Esophagus muscularis mucosa (tissue), 4 donors: ENCODE results near the gene FKBP5. TPM values are rescaled to one million over a fixed set of nuclear protein-coding genes. Genes with fewer than 3 reads are reported as not detected.

ENCODE experiments used
- DNase-seq: peaks from one replicate; pipeline ENCODE4 v3.0.0-alpha.2; 2017; ENCODE audit errors: extremely low spot score
- H3K27ac ChIP-seq, 4 donors: fragments of 200-600 bp; sonication (generic); replicated peaks in 1 of 4; 1 replicate in 3 of 4; 2 replicates in 1 of 4; pipeline ENCODE4 v1.5.1; 2016 to 2019; ENCODE audit warnings: mild to moderate bottlenecking in 1 of 4
- H3K27me3 ChIP-seq, 4 donors: fragments of 200-600 bp; sonication (generic); one replicate each; pipeline versions ENCODE4 v1.5.1 to v1.6.0; 2016 to 2019
- H3K36me3 ChIP-seq, 4 donors: fragments of 200-600 bp; sonication (generic); one replicate each; pipeline ENCODE4 v1.5.1; 2016 to 2019
- H3K4me1 ChIP-seq, 4 donors: fragments of 200-600 bp; sonication (generic); one replicate each; pipeline ENCODE4 v1.5.1; 2016 to 2019
- H3K4me3 ChIP-seq, 4 donors: fragments of 200-600 bp; sonication (generic); 1 replicate in 2 of 4; 2 replicates in 2 of 4; pipeline ENCODE4 v1.5.1; 2016 to 2019; ENCODE audit warnings: mild to moderate bottlenecking in 4 of 4, moderate library complexity in 1 of 4
- H3K9me3 ChIP-seq, 4 donors: fragments of 200-600 bp; sonication (generic); 1 replicate in 3 of 4; 2 replicates in 1 of 4; pipeline ENCODE4 v1.5.1; 2016 to 2019
- CTCF ChIP-seq, 3 experiments: fragments of 200-600 bp in 2 of 3; fragments of 450-650 bp in 1 of 3; sonication (generic) in 2 of 3; IDR thresholded peaks; one replicate each; pipeline ENCODE4 v1.5.1; 2017 to 2019; ENCODE audit warnings: antibody characterized with exemption in 3 of 3, mild to moderate bottlenecking in 2 of 3, moderate library complexity in 1 of 3
- EP300 ChIP-seq: sonication (generic); formaldehyde crosslinking; IDR thresholded peaks from one replicate; pipeline ENCODE4 v1.6.1; 2017; ENCODE audit warnings: antibody characterized with exemption
- POLR2A ChIP-seq: fragments of 450-650 bp; IDR thresholded peaks from one replicate; pipeline ENCODE4 v1.6.1; 2017; ENCODE audit warnings: antibody characterized with exemption, moderate library complexity, mild to moderate bottlenecking, low read depth
- POLR2AphosphoS5 ChIP-seq, 2 donors: sonication (generic); formaldehyde crosslinking; IDR thresholded peaks; one replicate each; pipeline ENCODE4 v1.6.1; 2017; ENCODE audit warnings: antibody characterized with exemption in 2 of 2
- WGBS: methylation state at CpG from one replicate; pipeline ENCODE4 v1.1.5; 2018; 5-methylcytosine and 5-hydroxymethylcytosine counted together
- intact Hi-C: fragments of 100-400 bp; cut with DNase I; formaldehyde crosslinking; loops from one replicate; pipeline ENCODE4 v1.15.1; 2023
- total RNA-seq, 4 donors: library from RNA; depleted of rRNA; stranded (reverse); fragments of >200 nt; gene quantifications; one replicate each; pipeline versions ENCODE4 v1.1.0 to v1.2.1, GENCODE V29; 2016

FKBP5 gene
- total RNA-seq, 4 donors from 2014 or later, result 477 to 689 (median 593) TPM

GRCh38 chr6:35613762-35614161, 75.0 kb downstream of the FKBP5 start:
- Histone ChIP-seq H3K36me3 (peaks cover 76 to 100% (median 93%) of the 10 kb centered on the region in 4 donors), H3K27ac (peak overlapping the region in 1 of 4 donors; percentile 2)
- no peak for TF ChIP-seq POLR2A
- no peak for TF ChIP-seq POLR2AphosphoS5 (IDR thresholded peaks at IDR 0.05)
- TF ChIP-seq EP300, result no peak
- TF ChIP-seq CTCF (IDR thresholded peaks at IDR 0.05), result no peak

GRCh38 chr6:35611240-35611639, 77.5 kb downstream of the FKBP5 start:
- Histone ChIP-seq H3K4me3 (no peak overlapping the region), H3K27me3 (no peaks in the 10 kb centered on the region), H3K36me3 (peaks cover 67 to 99% (median 91%) of the 10 kb centered on the region in 4 donors), H3K4me1 (peaks cover 8 to 87% (median 47%) of the 10 kb centered on the region in 4 donors), H3K27ac (peak overlapping the region; percentile 7 to 98 (median 48)), H3K9me3 (no peaks in the 10 kb centered on the region)
- 75% methylated on average over 3 of the region's 3 CpGs for WGBS
- intact Hi-C loops, result loop anchor here (10.0 kb wide), 1 partner anchor 86 kb away; no protein-coding TSS in a partner anchor
- no peak for TF ChIP-seq POLR2AphosphoS5 (IDR thresholded peaks at IDR 0.05)
- TF ChIP-seq EP300, result no peak
- no peak for TF ChIP-seq POLR2A
- TF ChIP-seq CTCF (IDR thresholded peaks at IDR 0.05), result no peak
- DNase-seq, result no peak

More at GRCh38 chr6:35613762-35614161, 75.0 kb downstream of the FKBP5 start:
- intact Hi-C loops, result loop anchor here (10.0 kb wide), 1 partner anchor 89 kb away; no protein-coding TSS in a partner anchor
- DNase-seq, result no peak
- 94% methylated on average over 1 of the region's 1 CpG for WGBS
- Histone ChIP-seq H3K9me3 (no peaks in the 10 kb centered on the region), H3K4me3 (no peak overlapping the region), H3K27me3 (no peaks in the 10 kb centered on the region), H3K4me1 (peaks cover 8 to 72% (median 38%) of the 10 kb centered on the region in 4 donors)

- DNase-seq, result no peak
- no peaks in the 10 kb centered on the region for H3K9me3 ChIP-seq
- H3K27ac ChIP-seq, result peak overlapping the region in 3 of 4 donors; percentile 42 to 98 (median 54)
- no peak overlapping the region for H3K4me3 ChIP-seq
- WGBS, result 96% methylated on average over 3 of the region's 3 CpGs
- TF ChIP-seq POLR2AphosphoS5 (IDR thresholded peaks at IDR 0.05) (peak; percentile 63 to 68), POLR2A (no peak), CTCF (IDR thresholded peaks at IDR 0.05) (no peak), EP300 (no peak)
- peaks cover 8 to 90% (median 50%) of the 10 kb centered on the region in 4 donors for H3K4me1 ChIP-seq
- intact Hi-C loops, result loop anchor here (10.0 kb wide), 1 partner anchor 86 kb away; no protein-coding TSS in a partner anchor
- peaks cover 64 to 99% (median 90%) of the 10 kb centered on the region in 4 donors for H3K36me3 ChIP-seq
- no peaks in the 10 kb centered on the region for H3K27me3 ChIP-seq
These were observed 77.9 kb downstream of the FKBP5 start for GRCh38 chr6:35610830-35611229.

- no peak for DNase-seq
- Histone ChIP-seq H3K4me1 (peaks cover 8 to 90% (median 58%) of the 10 kb centered on the region in 4 donors), H3K27me3 (no peaks in the 10 kb centered on the region), H3K27ac (peak overlapping the region in 3 of 4 donors; percentile 2 to 98 (median 15)), H3K4me3 (no peak overlapping the region), H3K9me3 (no peaks in the 10 kb centered on the region), H3K36me3 (peaks cover 53 to 98% (median 85%) of the 10 kb centered on the region in 4 donors)
- 92% methylated on average over 1 of the region's 1 CpG for WGBS
- intact Hi-C loops, result no loop called here
- TF ChIP-seq POLR2A (no peak), POLR2AphosphoS5 (IDR thresholded peaks at IDR 0.05) (no peak), CTCF (IDR thresholded peaks at IDR 0.05) (no peak), EP300 (no peak)
These were observed 79.1 kb downstream of the FKBP5 start for GRCh38 chr6:35609588-35609987.
